HEK293 (cell line): ENCODE results near the gene ANAPC2.

Experiments used
- ZNF175 ChIP-seq: fragments of 450-650 bp; formaldehyde crosslinking; IDR thresholded peaks from 2 replicates; pipeline ENCODE4 v1.5.1; 2016; ENCODE audit warnings: missing biosample characterization, missing genetic modification characterization
- TF ChIP-seq, protein P1 (sequence below): fragments of 450-650 bp; formaldehyde crosslinking; IDR thresholded peaks from 2 replicates; pipeline ENCODE4 v1.5.1; 2016; ENCODE audit warnings: missing biosample characterization, missing genetic modification characterization, low read depth

GRCh38 chr9:137232510-137232909 is 44.1 kb upstream of the ANAPC2 start:
- TF ChIP-seq, protein P1, sequence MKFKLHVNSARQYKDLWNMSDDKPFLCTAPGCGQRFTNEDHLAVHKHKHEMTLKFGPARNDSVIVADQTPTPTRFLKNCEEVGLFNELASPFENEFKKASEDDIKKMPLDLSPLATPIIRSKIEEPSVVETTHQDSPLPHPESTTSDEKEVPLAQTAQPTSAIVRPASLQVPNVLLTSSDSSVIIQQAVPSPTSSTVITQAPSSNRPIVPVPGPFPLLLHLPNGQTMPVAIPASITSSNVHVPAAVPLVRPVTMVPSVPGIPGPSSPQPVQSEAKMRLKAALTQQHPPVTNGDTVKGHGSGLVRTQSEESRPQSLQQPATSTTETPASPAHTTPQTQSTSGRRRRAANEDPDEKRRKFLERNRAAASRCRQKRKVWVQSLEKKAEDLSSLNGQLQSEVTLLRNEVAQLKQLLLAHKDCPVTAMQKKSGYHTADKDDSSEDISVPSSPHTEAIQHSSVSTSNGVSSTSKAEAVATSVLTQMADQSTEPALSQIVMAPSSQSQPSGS (tag by site-specific recombination): no peak
- TF ChIP-seq ZNF175: no peak
